SU-DHL-6 (cell line): Measurements from ENCODE around the gene MOSMO.

Experiments used
- H2AFZ ChIP-seq: fragments of 200-600 bp; sonication (generic); 2 replicates; pipeline ENCODE4 v1.6.1; 2014; ENCODE audit warnings: low read depth, mild to moderate bottlenecking, moderate library complexity, mixed read lengths, antibody characterized with exemption, low read length; ENCODE audit not compliant: severe bottlenecking
- H3F3A ChIP-seq: fragments of 200-600 bp; shearing (Covaris generic); 2 replicates; pipeline ENCODE4 v1.6.0; 2016; ENCODE audit warnings: antibody characterized with exemption, mild to moderate bottlenecking; ENCODE audit not compliant: insufficient read depth
- H3K27ac ChIP-seq: fragments of 200-600 bp; sonication (generic); 2 replicates; pipeline ENCODE4 v1.5.1; 2016; ENCODE audit warnings: low read depth, mild to moderate bottlenecking, low read length, moderate library complexity, mixed read lengths
- H3K27me3 ChIP-seq: fragments of 200-600 bp; sonication (generic), shearing (Covaris generic); 2 replicates; pipeline ENCODE4 v1.6.0; 2014; ENCODE audit warnings: mild to moderate bottlenecking, low read length
- H3K36me3 ChIP-seq: fragments of 200-600 bp; sonication (generic); 2 replicates; pipeline ENCODE4 v1.6.1; 2014; ENCODE audit warnings: mild to moderate bottlenecking, low read length, mixed read lengths
- H3K4me2 ChIP-seq: fragments of 300-600, 200-600 bp; shearing (Covaris generic), sonication (generic); 2 replicates; pipeline ENCODE4 v1.6.0; 2014; ENCODE audit warnings: low read length, low read depth, mild to moderate bottlenecking; ENCODE audit not compliant: poor library complexity, severe bottlenecking
- H3K4me3 ChIP-seq: fragments of 200-600 bp; sonication (generic); 2 replicates; pipeline ENCODE4 v1.5.1; 2014; ENCODE audit warnings: antibody characterized with exemption, low read length, mild to moderate bottlenecking, mixed read lengths; ENCODE audit not compliant: insufficient read depth, poor library complexity, severe bottlenecking
- H3K79me2 ChIP-seq: fragments of 200-600 bp; sonication (generic); 2 replicates; pipeline ENCODE4 v1.6.1; 2014; ENCODE audit warnings: mild to moderate bottlenecking, low read length, moderate library complexity; ENCODE audit not compliant: insufficient read depth
- H3K9ac ChIP-seq: fragments of 200-600 bp; sonication (generic); 2 replicates; pipeline ENCODE4 v1.7.0; 2014; ENCODE audit warnings: mild to moderate bottlenecking, low read length
- H3K9me2 ChIP-seq: fragments of 200-600 bp; sonication (generic); replicated peaks from 2 replicates; pipeline ENCODE4 v1.6.1; 2014; ENCODE audit warnings: low read length; ENCODE audit not compliant: insufficient read depth
- H3K9me3 ChIP-seq: fragments of 200-600 bp; sonication (generic); 2 replicates; pipeline ENCODE4 v1.6.1; 2014; ENCODE audit warnings: low read length, mixed read lengths; ENCODE audit not compliant: insufficient read depth
- H4K20me1 ChIP-seq: fragments of 200-600 bp; sonication (generic); 2 replicates; pipeline ENCODE4 v1.6.1; 2014; ENCODE audit warnings: low read depth, mild to moderate bottlenecking, antibody characterized with exemption, low read length, moderate library complexity, mixed read lengths
- EZH2phosphoT487 ChIP-seq: fragments of 200-600 bp; sonication (generic), shearing (Covaris generic); conservative IDR thresholded peaks from 2 replicates; pipeline ENCODE4 v1.6.1; 2018; ENCODE audit warnings: mild to moderate bottlenecking, antibody characterized with exemption, low read length, moderate library complexity, mixed read lengths
- TF ChIP-seq, protein P1 (sequence below): fragments of 200-600 bp; sonication (generic); IDR thresholded peaks from one replicate; pipeline ENCODE4 v1.5.1; 2017; ENCODE audit warnings: antibody characterized with exemption, mild to moderate bottlenecking, low read length, moderate library complexity; ENCODE audit not compliant: insufficient read depth, poor library complexity, severe bottlenecking

The MOSMO gene

DNA sequence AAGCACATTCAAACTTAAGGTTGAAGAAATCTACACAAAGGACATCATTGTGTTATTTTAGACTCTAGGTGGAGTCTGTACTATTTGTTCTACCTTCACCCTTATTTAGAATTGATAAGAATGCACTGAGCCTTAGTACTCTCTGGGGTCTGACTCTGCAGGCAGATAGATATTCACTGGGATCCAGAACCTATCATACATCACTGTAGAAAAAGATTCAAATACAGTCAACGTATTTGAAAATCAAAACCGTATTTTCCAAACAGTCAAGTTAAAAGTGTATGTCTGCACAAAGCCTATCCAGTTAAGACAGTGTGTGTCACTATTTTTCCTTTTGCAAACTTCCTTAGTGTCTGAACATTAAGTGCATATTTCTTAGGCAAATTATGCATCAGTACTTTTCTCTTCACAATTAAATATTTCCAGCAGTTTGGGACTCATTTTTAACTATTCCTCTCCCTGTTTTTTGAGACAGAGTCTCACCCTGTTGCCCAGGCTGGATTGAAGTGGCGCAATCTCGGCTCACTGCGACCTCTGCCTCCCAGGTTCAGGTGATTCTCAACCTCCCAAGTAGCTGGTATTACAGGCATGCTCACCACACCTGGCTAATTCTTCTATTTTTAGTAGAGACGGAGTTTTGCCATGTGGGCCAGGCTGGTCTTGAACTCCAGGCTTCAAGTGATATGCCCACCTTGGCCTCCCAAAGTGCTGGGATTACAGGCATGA is 22.3 kb downstream of the MOSMO start:
- Histone ChIP-seq H3K27me3 (no peaks in the 10 kb centered on the region), H3F3A (no peaks in the 10 kb centered on the region), H3K9me2 (no peaks in the 10 kb centered on the region), H3K27ac (no peak overlapping the region), H3K79me2 (no peaks in the 10 kb centered on the region), H3K9ac (no peak overlapping the region), H3K4me3 (no peak overlapping the region), H3K4me2 (no peak overlapping the region), H3K9me3 (no peaks in the 10 kb centered on the region), H2AFZ (no peak overlapping the region), H4K20me1 (0 out of 2 replicates have a peak, but pooled peaks cover 10% of the 10 kb centered on the region), H3K36me3 (no peaks in the 10 kb centered on the region)
- no peak for TF ChIP-seq EZH2phosphoT487
- TF ChIP-seq, protein P1, sequence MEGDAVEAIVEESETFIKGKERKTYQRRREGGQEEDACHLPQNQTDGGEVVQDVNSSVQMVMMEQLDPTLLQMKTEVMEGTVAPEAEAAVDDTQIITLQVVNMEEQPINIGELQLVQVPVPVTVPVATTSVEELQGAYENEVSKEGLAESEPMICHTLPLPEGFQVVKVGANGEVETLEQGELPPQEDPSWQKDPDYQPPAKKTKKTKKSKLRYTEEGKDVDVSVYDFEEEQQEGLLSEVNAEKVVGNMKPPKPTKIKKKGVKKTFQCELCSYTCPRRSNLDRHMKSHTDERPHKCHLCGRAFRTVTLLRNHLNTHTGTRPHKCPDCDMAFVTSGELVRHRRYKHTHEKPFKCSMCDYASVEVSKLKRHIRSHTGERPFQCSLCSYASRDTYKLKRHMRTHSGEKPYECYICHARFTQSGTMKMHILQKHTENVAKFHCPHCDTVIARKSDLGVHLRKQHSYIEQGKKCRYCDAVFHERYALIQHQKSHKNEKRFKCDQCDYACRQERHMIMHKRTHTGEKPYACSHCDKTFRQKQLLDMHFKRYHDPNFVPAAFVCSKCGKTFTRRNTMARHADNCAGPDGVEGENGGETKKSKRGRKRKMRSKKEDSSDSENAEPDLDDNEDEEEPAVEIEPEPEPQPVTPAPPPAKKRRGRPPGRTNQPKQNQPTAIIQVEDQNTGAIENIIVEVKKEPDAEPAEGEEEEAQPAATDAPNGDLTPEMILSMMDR = no peak

DNA sequence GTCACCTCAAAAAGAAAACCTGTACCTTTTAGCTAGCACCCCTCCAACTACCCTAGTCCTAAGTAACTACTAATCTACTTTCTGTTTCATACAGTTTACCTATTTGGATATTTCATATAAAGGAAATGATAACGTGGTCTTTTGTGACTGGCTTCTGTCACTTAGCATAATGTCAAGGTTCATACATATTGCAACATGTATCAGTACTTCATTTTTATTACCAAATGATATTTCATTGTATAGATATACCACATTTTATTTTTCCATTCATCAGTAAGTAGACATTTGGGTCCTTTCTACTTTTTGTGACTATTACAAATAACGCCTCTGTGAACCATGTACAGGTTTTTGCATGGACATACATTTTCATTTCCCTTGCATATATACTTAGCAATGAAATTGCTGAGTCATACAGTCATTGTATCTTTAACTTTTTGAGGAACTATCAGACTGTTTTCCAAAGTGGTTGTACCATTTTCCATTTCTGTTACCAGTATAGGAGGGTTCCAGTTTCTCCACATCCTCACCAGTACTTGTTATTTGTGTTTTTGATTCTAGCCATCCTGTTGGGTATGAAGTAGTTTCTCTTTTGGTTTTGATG is 23.7 kb downstream of the MOSMO start:
- Histone ChIP-seq H3F3A (no peaks in the 10 kb centered on the region), H3K27me3 (no peaks in the 10 kb centered on the region), H4K20me1 (0 out of 2 replicates have a peak, but pooled peaks cover 4% of the 10 kb centered on the region), H3K9ac (no peak overlapping the region), H3K4me3 (no peak overlapping the region), H3K79me2 (no peaks in the 10 kb centered on the region), H3K4me2 (no peak overlapping the region), H3K9me2 (no peaks in the 10 kb centered on the region), H3K27ac (no peak overlapping the region), H2AFZ (no peak overlapping the region), H3K9me3 (no peaks in the 10 kb centered on the region), H3K36me3 (no peaks in the 10 kb centered on the region)
- TF ChIP-seq, protein P1 = no peak
- no peak for TF ChIP-seq EZH2phosphoT487

DNA sequence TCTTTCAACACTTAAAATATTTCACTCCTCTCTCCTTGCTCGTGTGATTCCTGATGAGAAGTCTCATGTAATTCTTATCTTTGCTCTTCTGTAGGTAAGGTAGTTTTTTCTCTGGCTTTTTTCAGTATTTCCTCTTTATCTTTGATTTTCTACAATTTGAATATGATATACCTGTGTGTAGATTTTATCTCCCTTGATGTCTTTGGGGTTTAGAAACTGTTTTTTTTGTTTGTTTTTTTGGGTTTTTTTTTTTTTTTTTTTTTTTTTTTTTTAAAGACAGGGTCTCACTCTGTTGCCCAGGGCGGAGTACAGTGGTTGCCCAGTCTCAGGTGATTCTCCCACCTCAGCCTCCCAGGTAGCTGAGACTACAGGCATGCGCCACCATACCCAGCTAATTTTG is 26.6 kb downstream of the MOSMO start:
- Histone ChIP-seq H3K9me3 (no peaks in the 10 kb centered on the region), H3F3A (no peaks in the 10 kb centered on the region), H3K9ac (no peak overlapping the region), H3K9me2 (no peaks in the 10 kb centered on the region), H3K4me2 (no peak overlapping the region), H3K27me3 (no peaks in the 10 kb centered on the region), H3K36me3 (no peaks in the 10 kb centered on the region), H3K79me2 (no peaks in the 10 kb centered on the region), H3K4me3 (no peak overlapping the region), H4K20me1 (no peaks in the 10 kb centered on the region), H3K27ac (no peak overlapping the region), H2AFZ (no peak overlapping the region)
- no peak for TF ChIP-seq EZH2phosphoT487
- TF ChIP-seq, protein P1 = no peak
